Hepatocyte (in vitro differentiated cells): ENCODE data around the gene BAIAP2L1. TPM values are rescaled to one million over a fixed set of nuclear protein-coding genes. Genes with fewer than 3 reads are reported as not detected.
A peak's percentile ranks its signal among the peaks of the same experiment; 100 is the strongest.
"Not testable (repeated sequence)": the region's sequence is repeated elsewhere in the genome, so short reads cannot be mapped to it uniquely, and the experiment has no call there.

Source experiments
- DNase-seq: peaks from one replicate; pipeline ENCODE4 v3.0.0-alpha.2; 2016; ENCODE audit warnings: low spot score
- H2AFZ ChIP-seq: fragments of 200-600 bp; sonication (generic); 2 replicates; pipeline ENCODE4 v1.6.0; 2016; ENCODE audit warnings: antibody characterized with exemption, mild to moderate bottlenecking
- H3K27ac ChIP-seq: fragments of 200-600 bp; sonication (generic); 2 replicates; pipeline ENCODE4 v1.5.1; 2016; ENCODE audit warnings: mild to moderate bottlenecking
- H3K27me3 ChIP-seq: fragments of 200-600 bp; sonication (generic); 2 replicates; pipeline ENCODE4 v1.6.1; 2016
- H3K36me3 ChIP-seq: fragments of 200-600 bp; sonication (generic); replicated peaks from 2 replicates; pipeline ENCODE4 v1.5.1; 2016; ENCODE audit warnings: low read depth; ENCODE audit not compliant: insufficient read depth
- H3K4me1 ChIP-seq: fragments of 200-600 bp; sonication (generic); 2 replicates; pipeline ENCODE4 v1.5.1; 2016; ENCODE audit warnings: mild to moderate bottlenecking, moderate library complexity; ENCODE audit not compliant: insufficient read depth
- H3K4me2 ChIP-seq: fragments of 200-600 bp; sonication (generic); 2 replicates; pipeline ENCODE4 v1.6.0; 2016
- H3K4me3 ChIP-seq: fragments of 200-600 bp; sonication (generic); 2 replicates; pipeline ENCODE4 v1.5.1; 2016; ENCODE audit warnings: mild to moderate bottlenecking
- H3K79me2 ChIP-seq: fragments of 200-600 bp; sonication (generic); 2 replicates; pipeline ENCODE4 v1.6.0; 2017; ENCODE audit warnings: mild to moderate bottlenecking
- H3K9me2 ChIP-seq: fragments of 200-600 bp; sonication (generic); replicated peaks from 2 replicates; pipeline ENCODE4 v1.6.0; 2017; ENCODE audit warnings: mild to moderate bottlenecking; ENCODE audit not compliant: insufficient read depth
- H3K9me3 ChIP-seq: fragments of 200-600 bp; sonication (generic); 2 replicates; pipeline ENCODE4 v1.5.1; 2016; ENCODE audit warnings: low read depth, mild to moderate bottlenecking
- H4K20me1 ChIP-seq: fragments of 200-600 bp; sonication (generic); 2 replicates; pipeline ENCODE4 v1.6.0; 2016; ENCODE audit warnings: mild to moderate bottlenecking; ENCODE audit not compliant: insufficient read depth, poor library complexity, severe bottlenecking
- CTCF ChIP-seq: fragments of 200-600 bp; sonication (generic); IDR thresholded peaks from 2 replicates; pipeline ENCODE4 v1.5.1; 2016; ENCODE audit warnings: antibody characterized with exemption, mild to moderate bottlenecking; ENCODE audit not compliant: poor library complexity
- EZH2 ChIP-seq: fragments of 200-600 bp; sonication (generic); IDR thresholded peaks from 2 replicates; pipeline ENCODE4 v1.6.1; 2016; ENCODE audit warnings: antibody characterized with exemption, mild to moderate bottlenecking, borderline replicate concordance
- EZH2phosphoT487 ChIP-seq: fragments of 200-600 bp; sonication (generic); IDR thresholded peaks from one replicate; pipeline ENCODE4 v1.6.1; 2018; ENCODE audit warnings: antibody characterized with exemption, mild to moderate bottlenecking, low read depth, moderate library complexity; ENCODE audit not compliant: unreplicated experiment, severe bottlenecking
- WGBS: methylation state at CpG from one replicate; pipeline ENCODE4 v1.1.6; 2016; ENCODE audit warnings: low lambda C conversion rate; ENCODE audit errors: missing lambda C conversion rate; 5-methylcytosine and 5-hydroxymethylcytosine counted together
- polyA plus RNA-seq: library from polyadenylated mRNA; unstranded; fragments of >200 nt; fragmentation: Nextera tagmentation; extraction: Ambion mirVana; gene quantifications from 2 replicates; pipeline ENCODE4 v1.2.1, GENCODE V29; 2016
- total RNA-seq: library from RNA; depleted of rRNA; stranded (reverse); fragments of >200 nt; gene quantifications from 2 replicates; pipeline ENCODE4 v1.2.3, GENCODE V29; 2014

The BAIAP2L1 gene
- total and polyA plus RNA-seq, 2 experiments from 2014 or later, result 25.4 to 32.0 TPM

GRCh38 chr7:98418636-98419315 lies 17.9 kb upstream of the BAIAP2L1 start:
- peaks cover 25% of the 10 kb centered on the region for H3K4me1 ChIP-seq
- no peak overlapping the region for H2AFZ ChIP-seq
- no peaks in the 10 kb centered on the region for H3K79me2 ChIP-seq
- no peak overlapping the region for H3K4me3 ChIP-seq
- H4K20me1 ChIP-seq, result no peaks in the 10 kb centered on the region
- H3K9me2 ChIP-seq, result no peaks in the 10 kb centered on the region
- WGBS, result 42% methylated on average over 7 of the region's 7 CpGs
- TF ChIP-seq EZH2phosphoT487 (no peak), EZH2 (no peak), CTCF (no peak)
- H3K27ac ChIP-seq, result peak overlapping the region; percentile 94
- H3K9me3 ChIP-seq, result no peaks in the 10 kb centered on the region
- H3K36me3 ChIP-seq, result no peaks in the 10 kb centered on the region
- H3K27me3 ChIP-seq, result no peaks in the 10 kb centered on the region
- DNase-seq, result peak; percentile 95
- peak overlapping the region; percentile 8 for H3K4me2 ChIP-seq

GRCh38 chr7:98418271-98418635 lies 17.4 kb upstream of the BAIAP2L1 start:
- H2AFZ ChIP-seq, result no peak overlapping the region
- peak overlapping the region; percentile 94 for H3K27ac ChIP-seq
- H3K36me3 ChIP-seq, result no peaks in the 10 kb centered on the region
- no peaks in the 10 kb centered on the region for H3K79me2 ChIP-seq
- H3K4me3 ChIP-seq, result no peak overlapping the region
- H3K9me3 ChIP-seq, result no peaks in the 10 kb centered on the region
- TF ChIP-seq EZH2 (no peak), CTCF (no peak), EZH2phosphoT487 (no peak)
- no peak for DNase-seq
- peak overlapping the region; percentile 8 for H3K4me2 ChIP-seq
- H3K4me1 ChIP-seq, result peaks cover 25% of the 10 kb centered on the region
- no peaks in the 10 kb centered on the region for H3K9me2 ChIP-seq
- H3K27me3 ChIP-seq, result no peaks in the 10 kb centered on the region
- H4K20me1 ChIP-seq, result no peaks in the 10 kb centered on the region
- WGBS, result 87% methylated on average over 7 of the region's 7 CpGs

GRCh38 chr7:98417604-98418270 lies 16.8 kb upstream of the BAIAP2L1 start:
- not testable (repeated sequence) for H3K27me3 ChIP-seq, H3K79me2 ChIP-seq, H3K36me3 ChIP-seq, H2AFZ ChIP-seq, H3K9me2 ChIP-seq, H4K20me1 ChIP-seq, H3K4me3 ChIP-seq, H3K9me3 ChIP-seq
- 64% methylated on average over 12 of the region's 12 CpGs for WGBS
- H3K4me2 ChIP-seq, result peak overlapping the region; percentile 51
- DNase-seq, result peak; percentile 87
- H3K4me1 ChIP-seq, result peaks cover 25% of the 10 kb centered on the region
- peak overlapping the region; percentile 94 for H3K27ac ChIP-seq

GRCh38 chr7:98414205-98414900 lies 13.5 kb upstream of the BAIAP2L1 start:
- H2AFZ ChIP-seq, result no peak overlapping the region
- peaks cover 17% of the 10 kb centered on the region for H3K4me1 ChIP-seq
- H3K9me3 ChIP-seq, result no peaks in the 10 kb centered on the region
- H4K20me1 ChIP-seq, result no peaks in the 10 kb centered on the region
- H3K36me3 ChIP-seq, result no peaks in the 10 kb centered on the region
- H3K79me2 ChIP-seq, result no peaks in the 10 kb centered on the region
- no peak overlapping the region for H3K27ac ChIP-seq
- WGBS, result 95% methylated on average over 5 of the region's 6 CpGs
- H3K4me3 ChIP-seq, result no peak overlapping the region
- TF ChIP-seq EZH2phosphoT487 (no peak), EZH2 (no peak), CTCF (no peak)
- DNase-seq, result no peak
- H3K9me2 ChIP-seq, result no peaks in the 10 kb centered on the region
- H3K27me3 ChIP-seq, result no peaks in the 10 kb centered on the region
- no peak overlapping the region for H3K4me2 ChIP-seq

- not testable (repeated sequence) for H3K27me3 ChIP-seq, DNase-seq, H3K79me2 ChIP-seq, H4K20me1 ChIP-seq, H3K4me2 ChIP-seq, H2AFZ ChIP-seq, H3K36me3 ChIP-seq, H3K4me3 ChIP-seq, H3K27ac ChIP-seq, H3K9me2 ChIP-seq, H3K9me3 ChIP-seq
- H3K4me1 ChIP-seq, result peaks cover 14% of the 10 kb centered on the region
- 81% methylated on average over 6 of the region's 6 CpGs for WGBS
Measured at GRCh38 chr7:98413655-98414054, 12.8 kb upstream of the BAIAP2L1 start.
